NCI-H2029 (cell line): ENCODE data around the gene ANKRD60.

ENCODE experiments used
- DNase-seq: peaks from one replicate; lab custom pipeline; 2025; lab: John Stamatoyannopoulos, UW

Gene ANKRD60

DNA sequence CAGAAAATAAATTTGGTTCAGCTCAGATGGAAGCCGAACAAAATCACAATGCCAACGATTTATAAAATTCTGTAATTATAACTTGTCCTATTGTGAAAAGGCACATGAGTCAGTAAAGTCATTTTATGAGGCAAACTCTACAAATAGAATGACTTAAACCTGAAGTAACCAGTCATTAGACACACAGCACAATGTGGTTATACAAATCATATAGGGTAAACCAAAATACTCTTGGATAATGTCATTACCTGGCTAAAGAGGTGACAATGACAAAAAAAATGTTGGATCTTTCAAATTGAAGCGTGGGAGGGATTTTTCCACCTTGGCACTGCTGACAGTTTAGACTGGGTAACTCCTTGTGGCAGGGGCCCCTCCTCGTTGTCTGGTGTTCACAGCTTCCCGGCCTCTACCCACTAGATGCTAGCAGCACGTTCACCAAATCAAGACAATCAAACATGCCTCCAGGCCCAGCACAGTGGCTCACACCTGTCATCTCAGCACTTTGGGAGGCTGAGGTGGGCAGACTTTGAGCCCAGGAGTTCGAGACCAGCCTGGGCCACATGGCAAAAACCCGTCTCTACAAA is 5.0 kb downstream of the ANKRD60 start:
- no peak for DNase-seq

DNA sequence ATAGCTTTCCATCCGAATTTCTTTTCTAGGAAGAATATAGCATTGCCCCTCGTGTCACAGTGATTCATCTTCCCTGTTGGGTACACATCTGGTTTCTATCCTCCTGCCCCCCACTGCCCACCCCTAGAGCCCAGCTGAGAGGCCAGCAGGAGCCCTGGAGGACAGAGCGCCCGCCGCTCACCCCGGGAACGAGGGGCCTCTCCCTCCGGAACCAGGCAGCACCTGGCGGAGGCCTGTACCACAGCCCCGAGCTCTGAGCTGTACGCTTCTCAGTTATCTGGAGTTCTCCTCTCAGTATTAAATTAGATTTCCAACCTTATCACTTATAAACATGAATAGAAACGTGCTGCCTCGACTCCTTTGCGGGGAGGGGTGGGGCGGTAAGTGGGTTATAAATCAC is 6.0 kb downstream of the ANKRD60 start:
- DNase-seq = no peak

DNA sequence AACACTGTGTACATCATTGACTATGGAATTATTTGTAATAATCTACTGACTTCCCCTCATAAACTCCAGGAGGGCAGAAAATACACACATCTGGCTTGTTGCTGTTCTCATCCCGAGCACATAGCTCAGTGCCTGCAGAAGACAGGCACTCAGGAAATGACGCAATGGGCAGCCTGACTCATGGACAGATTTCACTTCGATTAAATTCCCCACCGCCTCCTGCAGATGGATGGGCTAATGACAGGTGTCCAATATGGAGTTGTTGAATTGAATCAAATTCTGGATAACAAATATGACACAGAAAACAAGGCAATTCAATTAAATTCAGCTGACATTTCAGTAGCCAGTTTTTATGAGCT is 9.1 kb downstream of the ANKRD60 start:
- no peak for DNase-seq

DNA sequence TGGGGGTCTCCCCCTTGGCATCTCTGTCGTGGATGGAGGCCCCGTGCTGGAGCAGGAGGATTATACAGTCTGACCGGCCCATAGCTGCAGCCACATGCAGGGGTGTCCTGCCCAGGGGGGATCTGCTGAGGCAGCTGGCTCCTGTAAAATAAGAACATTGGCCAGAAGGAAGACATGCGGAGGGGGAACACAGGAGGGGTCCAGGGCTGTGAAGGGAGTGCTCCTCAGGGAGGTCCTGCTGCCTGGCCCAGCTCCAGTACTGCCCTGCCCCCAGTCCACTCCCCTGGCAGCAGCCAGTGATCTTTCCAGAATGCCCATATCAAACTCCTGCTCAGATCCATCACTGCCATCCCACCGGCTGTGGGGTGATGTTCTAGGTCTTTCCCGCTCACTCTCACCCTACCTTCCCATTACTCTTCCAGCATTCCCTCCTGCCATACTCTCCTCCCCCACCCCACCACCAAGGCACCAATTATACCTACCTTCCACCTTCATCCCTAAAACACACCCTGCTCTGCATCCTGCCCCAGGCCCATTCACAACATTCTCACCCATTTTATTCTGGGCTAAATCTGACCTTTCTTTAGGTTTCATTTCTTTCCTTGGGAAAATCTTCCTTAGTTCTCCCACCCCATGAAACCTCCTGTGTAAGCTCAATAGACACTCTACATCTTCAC is 9.7 kb downstream of the ANKRD60 start:
- no peak for DNase-seq

DNA sequence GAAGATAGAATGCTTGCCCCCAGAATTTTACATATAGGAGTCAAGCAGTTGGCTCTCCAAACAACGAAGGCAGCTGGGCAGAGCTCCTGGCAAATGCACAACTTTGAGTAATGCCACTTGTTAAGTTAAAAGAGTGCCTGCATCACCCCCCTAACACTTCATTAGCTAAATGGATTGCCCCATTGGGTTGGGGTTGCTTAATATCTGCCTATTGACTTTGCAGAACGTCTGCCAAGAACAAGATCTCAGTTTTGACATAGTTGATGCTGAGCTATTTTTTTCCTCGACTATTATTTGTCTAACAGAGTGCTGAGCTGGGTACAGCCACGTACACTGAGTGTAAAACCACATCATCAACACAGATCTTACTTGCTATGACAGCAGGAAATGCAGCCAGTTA is 12.1 kb downstream of the ANKRD60 start:
- DNase-seq = no peak

DNA sequence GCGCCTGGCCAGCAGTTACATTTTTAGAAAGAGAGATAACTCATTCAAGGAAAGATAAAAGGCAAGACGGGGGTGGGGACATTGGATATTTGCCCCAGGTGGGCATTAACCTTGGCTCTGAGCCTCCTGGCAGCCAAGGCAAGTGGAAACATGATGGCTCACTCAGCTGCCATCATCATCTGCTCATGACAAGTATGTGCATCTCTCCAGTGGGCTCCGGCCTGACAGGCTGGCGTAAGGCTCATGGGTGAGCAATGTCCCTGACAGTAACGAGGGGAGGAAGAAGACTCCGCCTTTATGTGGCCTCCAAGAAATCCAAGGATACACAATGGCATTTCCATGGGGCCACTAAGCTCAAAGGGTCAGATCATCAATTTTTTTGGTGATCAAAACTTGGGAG is 13.3 kb downstream of the ANKRD60 start:
- DNase-seq = no peak

DNA sequence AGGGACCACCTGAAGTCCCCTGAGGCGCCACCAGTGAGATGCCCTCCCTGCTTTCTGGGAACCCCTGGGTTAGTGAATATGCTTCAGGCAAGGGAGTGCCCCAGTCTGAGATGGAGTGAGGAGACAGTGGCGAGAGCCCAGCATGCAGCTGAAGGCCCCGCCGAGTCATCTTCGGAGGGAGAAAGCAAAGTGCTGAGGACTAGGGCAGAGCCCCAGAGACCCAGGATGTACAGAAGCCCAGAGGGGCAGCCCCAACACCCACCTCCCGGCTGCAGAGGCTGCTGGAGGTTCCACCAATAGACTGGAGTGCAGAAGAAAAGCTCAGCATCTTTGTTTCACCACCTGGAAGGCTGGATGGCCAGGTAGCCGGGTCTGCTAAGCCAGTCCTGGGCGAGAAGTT is 14.1 kb downstream of the ANKRD60 start:
- DNase-seq = no peak

DNA sequence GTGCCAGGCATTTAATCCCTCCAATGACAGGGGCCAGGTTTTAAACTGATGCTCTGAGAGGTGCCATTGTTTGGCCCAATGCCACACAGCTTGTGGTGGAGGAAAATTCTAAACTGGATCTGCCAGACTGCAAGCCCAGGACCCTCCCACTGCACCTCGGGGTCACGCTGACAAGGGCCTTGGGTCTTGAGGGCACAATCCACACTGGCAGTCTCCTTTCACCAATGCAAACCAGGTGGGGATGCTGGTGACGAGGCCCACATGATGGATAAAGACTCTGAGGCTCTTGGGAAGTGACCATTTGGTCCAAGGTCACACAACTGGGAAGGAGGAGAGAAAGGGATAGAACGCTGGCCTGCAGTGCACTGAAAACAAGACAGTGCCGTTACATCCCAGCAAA is 14.7 kb downstream of the ANKRD60 start:
- DNase-seq = no peak

- DNase-seq = no peak
Observed at GRCh38 chr20:58213121-58213520, 15.3 kb downstream of the ANKRD60 start.

DNA sequence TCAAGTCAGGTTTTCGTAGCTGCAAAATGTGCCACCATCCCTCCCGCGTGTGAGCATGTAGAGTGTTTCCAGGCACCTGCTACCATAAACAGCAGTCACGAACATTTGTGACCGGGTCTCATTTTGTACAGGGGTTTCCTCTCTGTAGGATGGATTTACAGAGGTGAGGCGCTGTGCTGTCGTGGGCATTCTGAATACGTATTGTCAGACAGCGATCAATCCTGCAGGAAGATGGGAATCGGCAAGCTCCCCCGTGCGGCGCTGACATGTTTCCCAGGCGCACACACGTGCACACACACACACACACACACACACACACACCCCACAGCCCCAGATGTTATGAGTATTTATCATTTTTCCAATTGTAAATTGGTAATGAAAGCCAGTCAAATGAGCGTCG is 15.8 kb downstream of the ANKRD60 start:
- DNase-seq = no peak

DNA sequence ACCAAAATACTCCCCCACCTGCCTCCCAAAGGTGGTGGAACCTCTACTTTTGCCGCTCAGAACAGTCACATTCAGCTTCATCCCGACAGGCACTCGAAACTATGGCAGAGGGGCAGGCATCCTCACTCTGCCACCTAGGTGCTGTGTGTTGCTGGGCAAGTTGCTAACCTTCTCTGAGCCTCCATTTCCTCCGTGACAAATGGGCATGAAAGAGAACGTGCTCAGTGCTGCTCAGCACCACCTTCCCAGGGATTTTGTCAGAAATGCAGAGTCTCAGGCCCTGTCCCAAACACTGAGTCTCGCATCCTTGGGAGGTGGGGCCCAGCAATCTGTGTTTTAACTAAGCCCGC is 18.1 kb downstream of the ANKRD60 start:
- no peak for DNase-seq

- peak; percentile 49 for DNase-seq
Observed at GRCh38 chr20:58209652-58210397, 18.6 kb downstream of the ANKRD60 start.

GRCh38 chr20:58208944-58209343 is 19.5 kb downstream of the ANKRD60 start:
- no peak for DNase-seq

GRCh38 chr20:58205850-58206249 is 22.6 kb downstream of the ANKRD60 start:
- DNase-seq = no peak

GRCh38 chr20:58202044-58202443 is 26.4 kb downstream of the ANKRD60 start:
- no peak for DNase-seq

- DNase-seq = no peak
Observed at GRCh38 chr20:58201616-58202015, 26.8 kb downstream of the ANKRD60 start.

DNA sequence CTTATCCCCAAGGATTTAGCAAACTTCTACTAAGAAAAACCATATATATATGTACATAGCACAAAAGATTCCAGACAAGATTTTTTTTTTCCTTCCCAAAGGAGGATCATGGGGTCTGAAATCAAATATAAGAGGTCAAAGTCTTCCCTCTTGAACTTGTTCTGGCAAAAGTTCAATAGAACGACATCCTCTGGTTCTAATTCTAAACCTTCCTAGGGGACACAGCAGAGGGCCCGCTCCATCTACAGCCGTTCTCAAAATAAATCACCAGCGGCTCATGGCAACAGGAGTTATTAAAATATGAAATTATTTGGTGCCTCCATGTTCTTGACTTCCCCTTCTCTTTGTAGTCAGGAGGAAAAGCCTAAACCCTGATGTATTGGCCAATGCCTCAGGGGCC is 29.0 kb downstream of the ANKRD60 start:
- DNase-seq = no peak

- DNase-seq = no peak
Observed at GRCh38 chr20:58198901-58199355, 29.5 kb downstream of the ANKRD60 start.

- no peak for DNase-seq
Observed at GRCh38 chr20:58198384-58198783, 30.1 kb downstream of the ANKRD60 start.

DNA sequence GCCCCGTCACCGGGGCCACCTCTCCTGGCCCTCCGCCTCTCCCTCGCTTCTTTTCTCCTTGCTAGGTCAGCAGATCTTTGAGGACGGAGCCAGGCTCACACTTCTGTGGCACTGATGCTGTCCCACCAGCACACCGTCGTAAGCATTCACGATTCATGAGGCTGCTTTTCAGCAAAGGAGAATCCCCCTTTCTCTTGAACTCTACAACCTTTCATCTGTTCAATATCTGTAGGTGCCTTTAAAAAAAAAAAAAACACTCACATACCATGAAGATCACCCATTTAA is 31.3 kb downstream of the ANKRD60 start:
- DNase-seq = no peak

- DNase-seq = no peak
Observed at GRCh38 chr20:58196402-58197184, 31.9 kb downstream of the ANKRD60 start.

DNA sequence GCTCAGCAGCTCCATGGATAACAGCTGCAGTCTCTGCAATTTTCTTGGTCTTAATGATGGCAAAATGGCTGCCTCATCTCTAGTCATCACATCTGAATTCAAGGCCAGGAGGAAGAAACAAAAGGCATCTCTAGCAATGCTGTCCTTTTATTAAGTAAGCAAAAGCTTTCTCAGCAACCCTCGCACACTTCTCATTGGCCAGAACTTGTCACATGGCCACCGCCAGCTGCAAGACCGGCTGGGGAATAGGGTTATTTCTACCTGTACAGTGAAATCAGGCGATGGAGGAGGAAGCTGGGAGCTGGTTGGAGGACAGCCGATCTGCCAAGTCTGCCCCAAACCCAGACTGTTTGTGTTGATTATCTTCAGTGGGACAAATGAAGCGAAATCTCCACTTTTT is 33.4 kb downstream of the ANKRD60 start:
- DNase-seq = no peak

GRCh38 chr20:58194175-58194791 is 34.2 kb downstream of the ANKRD60 start:
- no peak for DNase-seq
